GM15510 (cell line): Measurements from ENCODE around the gene TMEM63B.

Experiments used
- POLR2A ChIP-seq: IDR thresholded peaks from 3 replicates; pipeline ENCODE4 v1.6.1; 2011; ENCODE audit warnings: borderline replicate concordance; ENCODE audit not compliant: insufficient read length; ENCODE audit errors: extremely low read depth

Gene TMEM63B

GRCh38 chr6:44091981-44092884 is 35.1 kb upstream of the TMEM63B start:
- TF ChIP-seq POLR2A: no peak

- TF ChIP-seq POLR2A: no peak
These were observed 34.3 kb upstream of the TMEM63B start for GRCh38 chr6:44093066-44093465.

GRCh38 chr6:44093750-44094402 is 33.5 kb upstream of the TMEM63B start:
- no peak for TF ChIP-seq POLR2A

GRCh38 chr6:44094403-44095242 is 32.7 kb upstream of the TMEM63B start:
- no peak for TF ChIP-seq POLR2A

- TF ChIP-seq POLR2A: no peak
These were observed 30.7 kb upstream of the TMEM63B start for GRCh38 chr6:44096612-44097011.

- TF ChIP-seq POLR2A: no peak
These were observed 29.5 kb upstream of the TMEM63B start for GRCh38 chr6:44097782-44098317.

- TF ChIP-seq POLR2A: no peak
These were observed 28.2 kb upstream of the TMEM63B start for GRCh38 chr6:44099192-44099591.

GRCh38 chr6:44100088-44100550 is 27.2 kb upstream of the TMEM63B start:
- TF ChIP-seq POLR2A: no peak

GRCh38 chr6:44101832-44102231 is 25.5 kb upstream of the TMEM63B start:
- TF ChIP-seq POLR2A: no peak

GRCh38 chr6:44102527-44102926 is 24.8 kb upstream of the TMEM63B start:
- no peak for TF ChIP-seq POLR2A

- no peak for TF ChIP-seq POLR2A
These were observed 22.8 kb upstream of the TMEM63B start for GRCh38 chr6:44104481-44105021.

GRCh38 chr6:44105146-44105545 is 22.2 kb upstream of the TMEM63B start:
- TF ChIP-seq POLR2A: no peak

GRCh38 chr6:44105993-44106740 is 21.2 kb upstream of the TMEM63B start:
- no peak for TF ChIP-seq POLR2A

- TF ChIP-seq POLR2A: no peak
These were observed 20.3 kb upstream of the TMEM63B start for GRCh38 chr6:44107017-44107416.
